Ishikawa (cell line): ENCODE measurements around the gene ADGRL2.

Source experiments
- CEBPB ChIP-seq: IDR thresholded peaks from 2 replicates; pipeline ENCODE4 v1.6.1; 2012
- EP300 ChIP-seq: IDR thresholded peaks from 2 replicates; pipeline ENCODE4 v1.6.1; 2012; ENCODE audit warnings: borderline replicate concordance
- NFIC ChIP-seq: IDR thresholded peaks from 2 replicates; pipeline ENCODE4 v1.6.1; 2012
- RAD21 ChIP-seq: IDR thresholded peaks from 2 replicates; pipeline ENCODE4 v1.6.1; 2012; ENCODE audit warnings: low read depth
- TAF1 ChIP-seq: IDR thresholded peaks from 2 replicates; pipeline ENCODE4 v1.6.1; 2012; ENCODE audit warnings: low read depth, mild to moderate bottlenecking
- YY1 ChIP-seq: IDR thresholded peaks from 2 replicates; pipeline ENCODE4 v1.6.1; 2012; ENCODE audit warnings: low read depth
- TF ChIP-seq, protein P1 (sequence below): IDR thresholded peaks from 2 replicates; pipeline ENCODE4 v1.6.1; 2012; ENCODE audit warnings: low read depth, mild to moderate bottlenecking

DNA sequence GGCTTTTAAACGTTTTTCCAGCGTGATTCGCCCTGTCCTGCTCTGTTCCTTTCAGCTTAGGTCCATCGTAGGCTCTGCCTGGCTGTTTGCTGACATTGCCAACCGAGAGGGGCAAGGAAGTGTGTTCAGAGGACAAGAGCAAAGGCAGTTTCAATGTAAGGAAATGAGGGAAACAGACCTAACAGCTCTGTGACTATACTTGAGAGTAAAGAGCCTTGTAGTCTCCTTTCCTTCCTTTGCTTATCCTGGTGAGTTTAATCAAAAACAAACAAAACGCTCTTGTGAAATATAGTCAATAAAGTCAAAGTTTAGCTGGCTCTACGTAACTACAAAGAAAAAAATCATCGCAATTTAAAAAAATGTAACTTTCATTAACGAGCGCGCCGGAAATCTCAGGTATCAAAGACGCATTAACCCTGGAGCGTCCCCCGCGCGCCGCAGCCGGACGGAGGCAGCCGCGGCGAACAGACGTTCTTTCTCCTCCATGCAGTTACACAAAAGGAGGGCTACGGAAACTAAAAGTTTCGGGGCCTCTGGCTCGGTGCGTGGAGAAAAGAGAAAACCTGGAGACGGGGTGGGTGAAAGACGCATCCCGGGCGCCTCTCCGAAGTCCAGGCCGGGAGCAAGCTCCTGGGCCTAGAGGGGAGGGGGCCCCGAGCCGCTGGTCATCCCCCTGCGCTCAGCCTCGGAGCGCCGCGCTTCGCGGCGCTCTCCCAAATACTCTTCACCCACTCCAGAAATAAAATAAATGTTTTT lies 617 bp upstream of the ADGRL2 start:
- no peak for TF ChIP-seq YY1
- no peak for TF ChIP-seq NFIC
- TF ChIP-seq CEBPB, result no peak
- TF ChIP-seq, protein P1, sequence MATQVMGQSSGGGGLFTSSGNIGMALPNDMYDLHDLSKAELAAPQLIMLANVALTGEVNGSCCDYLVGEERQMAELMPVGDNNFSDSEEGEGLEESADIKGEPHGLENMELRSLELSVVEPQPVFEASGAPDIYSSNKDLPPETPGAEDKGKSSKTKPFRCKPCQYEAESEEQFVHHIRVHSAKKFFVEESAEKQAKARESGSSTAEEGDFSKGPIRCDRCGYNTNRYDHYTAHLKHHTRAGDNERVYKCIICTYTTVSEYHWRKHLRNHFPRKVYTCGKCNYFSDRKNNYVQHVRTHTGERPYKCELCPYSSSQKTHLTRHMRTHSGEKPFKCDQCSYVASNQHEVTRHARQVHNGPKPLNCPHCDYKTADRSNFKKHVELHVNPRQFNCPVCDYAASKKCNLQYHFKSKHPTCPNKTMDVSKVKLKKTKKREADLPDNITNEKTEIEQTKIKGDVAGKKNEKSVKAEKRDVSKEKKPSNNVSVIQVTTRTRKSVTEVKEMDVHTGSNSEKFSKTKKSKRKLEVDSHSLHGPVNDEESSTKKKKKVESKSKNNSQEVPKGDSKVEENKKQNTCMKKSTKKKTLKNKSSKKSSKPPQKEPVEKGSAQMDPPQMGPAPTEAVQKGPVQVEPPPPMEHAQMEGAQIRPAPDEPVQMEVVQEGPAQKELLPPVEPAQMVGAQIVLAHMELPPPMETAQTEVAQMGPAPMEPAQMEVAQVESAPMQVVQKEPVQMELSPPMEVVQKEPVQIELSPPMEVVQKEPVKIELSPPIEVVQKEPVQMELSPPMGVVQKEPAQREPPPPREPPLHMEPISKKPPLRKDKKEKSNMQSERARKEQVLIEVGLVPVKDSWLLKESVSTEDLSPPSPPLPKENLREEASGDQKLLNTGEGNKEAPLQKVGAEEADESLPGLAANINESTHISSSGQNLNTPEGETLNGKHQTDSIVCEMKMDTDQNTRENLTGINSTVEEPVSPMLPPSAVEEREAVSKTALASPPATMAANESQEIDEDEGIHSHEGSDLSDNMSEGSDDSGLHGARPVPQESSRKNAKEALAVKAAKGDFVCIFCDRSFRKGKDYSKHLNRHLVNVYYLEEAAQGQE, result no peak
- no peak for TF ChIP-seq EP300
- TF ChIP-seq TAF1, result no peak
- no peak for TF ChIP-seq RAD21
